ENCODE measurements around the gene MRPL58.

DNA sequence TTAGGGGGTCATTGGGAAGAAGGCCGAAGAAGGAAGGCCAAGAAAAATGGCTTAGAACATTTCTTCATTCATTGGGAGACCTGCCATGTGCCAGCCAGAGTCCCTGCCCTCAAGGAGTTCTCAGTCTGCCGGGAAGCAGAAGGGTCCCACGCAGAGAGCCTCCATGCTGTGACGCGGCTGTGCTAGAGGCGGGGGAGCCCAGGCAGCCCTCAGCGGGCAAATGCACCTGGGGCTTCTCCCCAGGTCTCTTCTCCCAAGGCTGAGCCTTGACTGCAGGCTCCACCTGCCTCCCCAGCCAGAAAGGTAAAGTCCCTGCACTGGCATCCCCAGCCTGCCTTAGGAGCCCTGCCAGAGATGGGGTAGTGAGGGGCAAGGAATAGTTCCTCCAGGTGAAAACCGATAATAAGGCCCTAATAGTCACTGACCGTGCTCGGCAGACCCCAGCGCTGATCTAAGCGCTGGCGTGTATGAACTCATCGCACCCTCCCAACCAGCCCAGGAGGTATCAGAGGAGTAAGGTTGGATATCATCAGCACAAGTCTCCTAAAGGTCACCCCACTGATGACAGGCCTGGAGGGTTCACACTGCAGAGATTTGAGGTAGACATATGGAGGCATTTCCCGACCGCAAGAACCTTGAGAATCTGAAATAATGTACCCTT is 31.0 kb upstream of the MRPL58 start:
- TF ChIP-seq, protein P1, sequence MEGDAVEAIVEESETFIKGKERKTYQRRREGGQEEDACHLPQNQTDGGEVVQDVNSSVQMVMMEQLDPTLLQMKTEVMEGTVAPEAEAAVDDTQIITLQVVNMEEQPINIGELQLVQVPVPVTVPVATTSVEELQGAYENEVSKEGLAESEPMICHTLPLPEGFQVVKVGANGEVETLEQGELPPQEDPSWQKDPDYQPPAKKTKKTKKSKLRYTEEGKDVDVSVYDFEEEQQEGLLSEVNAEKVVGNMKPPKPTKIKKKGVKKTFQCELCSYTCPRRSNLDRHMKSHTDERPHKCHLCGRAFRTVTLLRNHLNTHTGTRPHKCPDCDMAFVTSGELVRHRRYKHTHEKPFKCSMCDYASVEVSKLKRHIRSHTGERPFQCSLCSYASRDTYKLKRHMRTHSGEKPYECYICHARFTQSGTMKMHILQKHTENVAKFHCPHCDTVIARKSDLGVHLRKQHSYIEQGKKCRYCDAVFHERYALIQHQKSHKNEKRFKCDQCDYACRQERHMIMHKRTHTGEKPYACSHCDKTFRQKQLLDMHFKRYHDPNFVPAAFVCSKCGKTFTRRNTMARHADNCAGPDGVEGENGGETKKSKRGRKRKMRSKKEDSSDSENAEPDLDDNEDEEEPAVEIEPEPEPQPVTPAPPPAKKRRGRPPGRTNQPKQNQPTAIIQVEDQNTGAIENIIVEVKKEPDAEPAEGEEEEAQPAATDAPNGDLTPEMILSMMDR (conservative IDR thresholded peaks at IDR 0.05; ENCODE audit: low read depth, low read length): no peak
- no peak for TF ChIP-seq EZH2 (IDR thresholded peaks at IDR 0.05; ENCODE audit: low read length, unreplicated experiment)

Measured in PC-3 (cell line).